ENCODE measurements around the gene ST8SIA6.

DNA sequence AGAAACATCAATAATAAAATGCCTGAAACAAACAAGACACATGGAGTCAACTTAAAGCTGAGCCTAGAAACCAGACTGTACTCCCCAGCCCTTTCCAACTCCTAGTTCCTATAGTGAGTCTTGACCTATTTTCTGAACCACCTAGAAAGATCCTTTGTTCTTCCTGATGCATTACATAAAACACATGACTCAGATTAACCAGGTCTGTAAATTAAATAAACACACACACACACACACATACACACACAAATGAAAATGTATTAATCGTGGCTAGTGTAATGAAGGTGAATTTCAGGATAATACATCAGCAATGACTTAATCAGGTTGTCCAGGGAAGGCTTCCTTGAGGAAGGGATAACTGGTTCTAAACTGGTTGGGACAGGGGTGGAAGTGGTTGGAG lies 104.7 kb downstream of the ST8SIA6 start:
- TF ChIP-seq, protein P1, sequence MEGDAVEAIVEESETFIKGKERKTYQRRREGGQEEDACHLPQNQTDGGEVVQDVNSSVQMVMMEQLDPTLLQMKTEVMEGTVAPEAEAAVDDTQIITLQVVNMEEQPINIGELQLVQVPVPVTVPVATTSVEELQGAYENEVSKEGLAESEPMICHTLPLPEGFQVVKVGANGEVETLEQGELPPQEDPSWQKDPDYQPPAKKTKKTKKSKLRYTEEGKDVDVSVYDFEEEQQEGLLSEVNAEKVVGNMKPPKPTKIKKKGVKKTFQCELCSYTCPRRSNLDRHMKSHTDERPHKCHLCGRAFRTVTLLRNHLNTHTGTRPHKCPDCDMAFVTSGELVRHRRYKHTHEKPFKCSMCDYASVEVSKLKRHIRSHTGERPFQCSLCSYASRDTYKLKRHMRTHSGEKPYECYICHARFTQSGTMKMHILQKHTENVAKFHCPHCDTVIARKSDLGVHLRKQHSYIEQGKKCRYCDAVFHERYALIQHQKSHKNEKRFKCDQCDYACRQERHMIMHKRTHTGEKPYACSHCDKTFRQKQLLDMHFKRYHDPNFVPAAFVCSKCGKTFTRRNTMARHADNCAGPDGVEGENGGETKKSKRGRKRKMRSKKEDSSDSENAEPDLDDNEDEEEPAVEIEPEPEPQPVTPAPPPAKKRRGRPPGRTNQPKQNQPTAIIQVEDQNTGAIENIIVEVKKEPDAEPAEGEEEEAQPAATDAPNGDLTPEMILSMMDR (IDR thresholded peaks at IDR 0.05; ENCODE audit: insufficient read depth, low read length, poor library complexity, severe bottlenecking) = no peak
- no peak for TF ChIP-seq EZH2phosphoT487 (conservative IDR thresholded peaks at IDR 0.05; ENCODE audit: low read length)

All from SU-DHL-6 (cell line).